GM23338 (cell line): ENCODE data around the gene COPE. TPM values are rescaled to one million over a fixed set of nuclear protein-coding genes. Genes with fewer than 3 reads are reported as not detected.
A peak's percentile ranks its signal among the peaks of the same experiment; 100 is the strongest.

Experiments
- ATAC-seq: fragments of 200-7000 bp; cut with Tn5 transposase; 3 replicates; pipeline ENCODE4 v1.9.1; 2020
- DNase-seq: peaks from one replicate; pipeline ENCODE4 v3.0.0-alpha.2; 2015; ENCODE audit warnings: low spot score
- H2AFZ ChIP-seq: fragments of 200-600 bp; sonication (generic); 2 replicates; pipeline ENCODE4 v1.8.0; 2016; ENCODE audit warnings: antibody characterized with exemption, mild to moderate bottlenecking, moderate library complexity
- H3F3A ChIP-seq: fragments of 200-600 bp; sonication (generic); replicated peaks from 2 replicates; pipeline ENCODE4 v1.8.0; 2017; ENCODE audit warnings: antibody characterized with exemption, mixed run types, low read depth
- H3K27ac ChIP-seq: fragments of 200-600 bp; sonication (generic); 2 replicates; pipeline ENCODE4 v1.6.1; 2016; ENCODE audit warnings: low read depth
- H3K27me3 ChIP-seq: fragments of 200-600 bp; sonication (generic); 2 replicates; pipeline ENCODE4 v1.8.0; 2016; ENCODE audit warnings: mild to moderate bottlenecking, mixed run types, moderate library complexity; ENCODE audit not compliant: insufficient read depth
- H3K36me3 ChIP-seq: fragments of 200-600 bp; sonication (generic); 2 replicates; pipeline ENCODE4 v1.8.0; 2016; ENCODE audit warnings: mild to moderate bottlenecking; ENCODE audit not compliant: insufficient read depth
- H3K4me1 ChIP-seq: fragments of 200-600 bp; sonication (generic); 2 replicates; pipeline ENCODE4 v1.8.0; 2016; ENCODE audit warnings: mild to moderate bottlenecking, moderate library complexity; ENCODE audit not compliant: insufficient read depth
- H3K4me2 ChIP-seq: fragments of 200-600 bp; sonication (generic); 2 replicates; pipeline ENCODE4 v1.7.1; 2017; ENCODE audit warnings: mixed run types
- H3K4me3 ChIP-seq: fragments of 200-600 bp; sonication (generic); 2 replicates; pipeline ENCODE4 v1.6.1; 2016; ENCODE audit warnings: mixed run types
- H3K79me2 ChIP-seq: fragments of 200-600 bp; sonication (generic); replicated peaks from 2 replicates; pipeline ENCODE4 v1.8.0; 2017; ENCODE audit warnings: mild to moderate bottlenecking; ENCODE audit not compliant: insufficient read depth
- H3K9me2 ChIP-seq: fragments of 200-600 bp; sonication (generic); 2 replicates; pipeline ENCODE4 v1.8.0; 2017; ENCODE audit not compliant: insufficient read depth
- H4K20me1 ChIP-seq: fragments of 200-600 bp; sonication (generic); replicated peaks from 2 replicates; pipeline ENCODE4 v1.8.0; 2017; ENCODE audit warnings: mild to moderate bottlenecking; ENCODE audit not compliant: insufficient read depth
- H3K27ac Mint-ChIP-seq: 2 replicates; pipeline ENCODE4 v1.8.0; 2020; ENCODE audit warnings: inconsistent platforms, mild to moderate bottlenecking, moderate library complexity, mixed read lengths
- H3K27me3 Mint-ChIP-seq: 3 replicates; pipeline ENCODE4 v1.8.0; 2022; ENCODE audit warnings: low read depth, mild to moderate bottlenecking, moderate library complexity, mixed read lengths, inconsistent platforms; ENCODE audit not compliant: insufficient read depth, poor library complexity
- H3K36me3 Mint-ChIP-seq: 3 replicates; pipeline ENCODE4 v1.8.0; 2021; ENCODE audit warnings: low read depth, mild to moderate bottlenecking, inconsistent platforms, moderate library complexity, mixed read lengths
- H3K4me1 Mint-ChIP-seq: 3 replicates; pipeline ENCODE4 v1.8.0; 2020; ENCODE audit warnings: mild to moderate bottlenecking, inconsistent platforms, mixed read lengths
- H3K4me3 Mint-ChIP-seq: 3 replicates; pipeline ENCODE4 v1.8.0; 2021; ENCODE audit warnings: moderate library complexity, mild to moderate bottlenecking, inconsistent platforms, mixed read lengths
- H3K9me3 Mint-ChIP-seq: 3 replicates; pipeline ENCODE4 v1.8.0; 2020; ENCODE audit warnings: moderate library complexity, mild to moderate bottlenecking, inconsistent platforms, mixed read lengths
- CREB1 ChIP-seq: fragments of 250-450 bp; sonication (Bioruptor Pico); IDR thresholded peaks from 2 replicates; pipeline ENCODE4 v1.5.0; 2020; ENCODE audit warnings: low read depth, mild to moderate bottlenecking, moderate library complexity
- ETS1 ChIP-seq: IDR thresholded peaks from 2 replicates; pipeline ENCODE4 v1.6.1; 2016; ENCODE audit warnings: antibody characterized with exemption
- EZH2 ChIP-seq: fragments of 200-600 bp; sonication (generic); IDR thresholded peaks from one replicate; pipeline ENCODE4 v1.8.0; 2017; ENCODE audit warnings: antibody characterized with exemption, mild to moderate bottlenecking, low read depth; ENCODE audit not compliant: unreplicated experiment
- EZH2phosphoT487 ChIP-seq: fragments of 200-600 bp; sonication (generic); IDR thresholded peaks from one replicate; pipeline ENCODE4 v1.8.1; 2018; ENCODE audit warnings: antibody characterized with exemption; ENCODE audit not compliant: unreplicated experiment
- JUNB ChIP-seq: IDR thresholded peaks from one replicate; pipeline ENCODE4 v1.6.1; 2016; ENCODE audit warnings: antibody characterized with exemption; ENCODE audit not compliant: unreplicated experiment
- NANOG ChIP-seq: IDR thresholded peaks from 2 replicates; pipeline ENCODE4 v1.6.1; 2016; ENCODE audit warnings: antibody characterized with exemption, borderline replicate concordance
- POLR2AphosphoS5 ChIP-seq: IDR thresholded peaks from 2 replicates; pipeline ENCODE4 v1.6.1; 2016; ENCODE audit warnings: antibody characterized with exemption, low read depth
- REST ChIP-seq: IDR thresholded peaks from one replicate; pipeline ENCODE4 v1.6.1; 2018; ENCODE audit warnings: antibody characterized with exemption; ENCODE audit not compliant: unreplicated experiment
- STAT1 ChIP-seq: IDR thresholded peaks from one replicate; pipeline ENCODE4 v1.6.1; 2016; ENCODE audit warnings: antibody characterized with exemption; ENCODE audit not compliant: unreplicated experiment
- ZNF114 ChIP-seq: fragments of 250-450 bp; sonication (Bioruptor Pico); IDR thresholded peaks from 2 replicates; pipeline ENCODE4 v1.5.0; 2020; ENCODE audit warnings: mild to moderate bottlenecking, moderate library complexity
- ZNF331 ChIP-seq: fragments of 250-450 bp; sonication (Bioruptor Pico); IDR thresholded peaks from 2 replicates; pipeline ENCODE4 v1.5.0; 2020; ENCODE audit warnings: low read depth, mild to moderate bottlenecking, moderate library complexity
- polyA plus RNA-seq: library from polyadenylated mRNA; unstranded; fragments of >200 nt; fragmentation: Nextera tagmentation; extraction: Ambion mirVana; gene quantifications from 2 replicates; pipeline ENCODE4 v1.2.1, GENCODE V29; 2016
- total RNA-seq: library from RNA; depleted of rRNA; stranded (reverse); fragments of >200 nt; shearing (Covaris generic); gene quantifications from 2 replicates; pipeline ENCODE4 v1.2.3, GENCODE V29; 2014
- TF ChIP-seq, protein P1 (sequence below): fragments of 250-450 bp; sonication (Bioruptor Pico); IDR thresholded peaks from 2 replicates; pipeline ENCODE4 v1.5.0; 2020; ENCODE audit warnings: mild to moderate bottlenecking, moderate library complexity
- TF ChIP-seq, protein P2 (sequence below), 2 experiments: fragments of 200-600 bp in 1 of 2; sonication (generic) in 1 of 2; conservative IDR thresholded peaks; 2 replicates each; pipeline versions ENCODE4 v1.5.1 to v1.6.1; 2016 to 2017; ENCODE audit warnings: antibody characterized with exemption in 2 of 2, low read depth in 2 of 2, mild to moderate bottlenecking in 2 of 2, moderate library complexity in 1 of 2

Gene COPE
- total and polyA plus RNA-seq, 2 experiments from 2014 or later, result 263 TPM

DNA sequence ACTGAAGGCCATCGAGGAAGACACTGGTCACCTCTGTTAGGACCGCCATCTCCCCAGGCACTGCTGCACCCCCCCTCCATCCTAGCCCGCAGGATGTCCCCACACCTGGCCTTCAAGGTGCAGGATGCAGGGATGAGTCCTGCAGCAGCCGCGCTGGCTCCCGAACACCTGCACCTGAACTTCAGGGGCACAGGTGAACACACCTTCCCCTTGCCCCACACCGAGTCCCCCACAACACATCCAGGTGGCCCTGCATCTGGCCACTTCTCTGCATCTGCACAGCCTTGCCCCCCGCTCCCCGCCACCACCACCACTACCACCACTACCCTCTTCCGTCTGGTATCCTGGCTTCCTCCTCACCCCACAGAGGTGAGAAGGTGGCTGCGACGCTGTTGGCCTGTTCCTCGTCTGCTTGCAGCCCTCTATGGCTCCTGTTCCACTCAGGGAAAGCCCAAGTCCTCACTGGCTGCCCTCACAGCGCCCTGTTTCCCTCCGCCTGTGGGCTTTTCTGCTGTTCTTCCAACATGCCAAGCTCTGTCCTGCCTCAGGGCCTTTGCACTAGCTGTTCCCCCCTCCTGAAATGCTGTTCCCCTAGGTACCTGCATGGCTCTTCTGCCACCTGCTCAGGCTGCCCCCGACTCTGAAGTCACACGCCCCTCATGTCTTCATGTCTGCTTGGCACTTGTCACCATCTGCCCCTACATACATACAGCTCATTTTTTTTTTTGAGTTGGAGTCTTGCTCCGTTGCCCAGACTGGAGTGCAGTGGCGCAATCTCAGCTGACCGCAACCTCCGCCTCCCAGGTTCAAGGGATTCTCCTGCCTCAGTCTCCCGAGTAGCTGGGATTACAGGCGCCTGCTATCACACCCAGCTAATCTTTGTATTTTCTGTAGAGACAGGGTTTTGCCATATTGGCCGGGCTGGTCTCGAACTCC lies 21.8 kb downstream of the COPE start:
- Histone ChIP-seq H3K27me3 (peaks cover 24% of the 10 kb centered on the region), H3K36me3 (no peaks in the 10 kb centered on the region), H3K27ac (no peak overlapping the region), H3K9me2 (no peaks in the 10 kb centered on the region), H4K20me1 (no peaks in the 10 kb centered on the region; the same call in none of the 2 replicates), H3F3A (peaks cover 2% of the 10 kb centered on the region; the same call in 1 of the 2 replicates), H3K79me2 (no peaks in the 10 kb centered on the region), H2AFZ (no peak overlapping the region), H3K4me2 (no peak overlapping the region), H3K4me1 (no peaks in the 10 kb centered on the region; the same call in 1 of the 2 replicates), H3K4me3 (no peak overlapping the region)
- no peak for DNase-seq
- Mint-ChIP-seq H3K27me3 (peaks cover 19% of the 10 kb centered on the region), H3K4me1 (no peaks in the 10 kb centered on the region), H3K9me3 (no peaks in the 10 kb centered on the region), H3K4me3 (peak overlapping the region; percentile 80), H3K27ac (no peak overlapping the region), H3K36me3 (peaks cover 12% of the 10 kb centered on the region)
- ATAC-seq, result no peak
- TF ChIP-seq, protein P1, sequence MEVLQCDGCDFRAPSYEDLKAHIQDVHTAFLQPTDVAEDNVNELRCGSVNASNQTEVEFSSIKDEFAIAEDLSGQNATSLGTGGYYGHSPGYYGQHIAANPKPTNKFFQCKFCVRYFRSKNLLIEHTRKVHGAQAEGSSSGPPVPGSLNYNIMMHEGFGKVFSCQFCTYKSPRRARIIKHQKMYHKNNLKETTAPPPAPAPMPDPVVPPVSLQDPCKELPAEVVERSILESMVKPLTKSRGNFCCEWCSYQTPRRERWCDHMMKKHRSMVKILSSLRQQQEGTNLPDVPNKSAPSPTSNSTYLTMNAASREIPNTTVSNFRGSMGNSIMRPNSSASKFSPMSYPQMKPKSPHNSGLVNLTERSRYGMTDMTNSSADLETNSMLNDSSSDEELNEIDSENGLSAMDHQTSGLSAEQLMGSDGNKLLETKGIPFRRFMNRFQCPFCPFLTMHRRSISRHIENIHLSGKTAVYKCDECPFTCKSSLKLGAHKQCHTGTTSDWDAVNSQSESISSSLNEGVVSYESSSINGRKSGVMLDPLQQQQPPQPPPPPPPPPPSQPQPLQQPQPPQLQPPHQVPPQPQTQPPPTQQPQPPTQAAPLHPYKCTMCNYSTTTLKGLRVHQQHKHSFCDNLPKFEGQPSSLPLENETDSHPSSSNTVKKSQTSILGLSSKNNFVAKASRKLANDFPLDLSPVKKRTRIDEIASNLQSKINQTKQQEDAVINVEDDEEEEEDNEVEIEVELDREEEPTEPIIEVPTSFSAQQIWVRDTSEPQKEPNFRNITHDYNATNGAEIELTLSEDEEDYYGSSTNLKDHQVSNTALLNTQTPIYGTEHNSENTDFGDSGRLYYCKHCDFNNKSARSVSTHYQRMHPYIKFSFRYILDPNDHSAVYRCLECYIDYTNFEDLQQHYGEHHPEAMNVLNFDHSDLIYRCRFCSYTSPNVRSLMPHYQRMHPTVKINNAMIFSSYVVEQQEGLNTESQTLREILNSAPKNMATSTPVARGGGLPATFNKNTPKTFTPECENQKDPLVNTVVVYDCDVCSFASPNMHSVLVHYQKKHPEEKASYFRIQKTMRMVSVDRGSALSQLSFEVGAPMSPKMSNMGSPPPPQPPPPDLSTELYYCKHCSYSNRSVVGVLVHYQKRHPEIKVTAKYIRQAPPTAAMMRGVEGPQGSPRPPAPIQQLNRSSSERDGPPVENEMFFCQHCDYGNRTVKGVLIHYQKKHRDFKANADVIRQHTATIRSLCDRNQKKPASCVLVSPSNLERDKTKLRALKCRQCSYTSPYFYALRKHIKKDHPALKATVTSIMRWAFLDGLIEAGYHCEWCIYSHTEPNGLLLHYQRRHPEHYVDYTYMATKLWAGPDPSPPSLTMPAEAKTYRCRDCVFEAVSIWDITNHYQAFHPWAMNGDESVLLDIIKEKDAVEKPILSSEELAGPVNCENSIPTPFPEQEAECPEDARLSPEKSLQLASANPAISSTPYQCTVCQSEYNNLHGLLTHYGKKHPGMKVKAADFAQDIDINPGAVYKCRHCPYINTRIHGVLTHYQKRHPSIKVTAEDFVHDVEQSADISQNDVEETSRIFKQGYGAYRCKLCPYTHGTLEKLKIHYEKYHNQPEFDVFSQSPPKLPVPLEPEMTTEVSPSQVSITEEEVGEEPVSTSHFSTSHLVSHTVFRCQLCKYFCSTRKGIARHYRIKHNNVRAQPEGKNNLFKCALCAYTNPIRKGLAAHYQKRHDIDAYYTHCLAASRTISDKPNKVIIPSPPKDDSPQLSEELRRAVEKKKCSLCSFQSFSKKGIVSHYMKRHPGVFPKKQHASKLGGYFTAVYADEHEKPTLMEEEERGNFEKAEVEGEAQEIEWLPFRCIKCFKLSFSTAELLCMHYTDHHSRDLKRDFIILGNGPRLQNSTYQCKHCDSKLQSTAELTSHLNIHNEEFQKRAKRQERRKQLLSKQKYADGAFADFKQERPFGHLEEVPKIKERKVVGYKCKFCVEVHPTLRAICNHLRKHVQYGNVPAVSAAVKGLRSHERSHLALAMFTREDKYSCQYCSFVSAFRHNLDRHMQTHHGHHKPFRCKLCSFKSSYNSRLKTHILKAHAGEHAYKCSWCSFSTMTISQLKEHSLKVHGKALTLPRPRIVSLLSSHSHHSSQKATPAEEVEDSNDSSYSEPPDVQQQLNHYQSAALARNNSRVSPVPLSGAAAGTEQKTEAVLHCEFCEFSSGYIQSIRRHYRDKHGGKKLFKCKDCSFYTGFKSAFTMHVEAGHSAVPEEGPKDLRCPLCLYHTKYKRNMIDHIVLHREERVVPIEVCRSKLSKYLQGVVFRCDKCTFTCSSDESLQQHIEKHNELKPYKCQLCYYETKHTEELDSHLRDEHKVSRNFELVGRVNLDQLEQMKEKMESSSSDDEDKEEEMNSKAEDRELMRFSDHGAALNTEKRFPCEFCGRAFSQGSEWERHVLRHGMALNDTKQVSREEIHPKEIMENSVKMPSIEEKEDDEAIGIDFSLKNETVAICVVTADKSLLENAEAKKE (CRISPR knock-in tag), result no peak
- no peak for TF ChIP-seq POLR2AphosphoS5
- TF ChIP-seq NANOG, result no peak
- no peak for TF ChIP-seq EZH2phosphoT487
- no peak for TF ChIP-seq CREB1
- no peak for TF ChIP-seq ETS1
- TF ChIP-seq EZH2, result no peak
- no peak for TF ChIP-seq ZNF114
- no peak for TF ChIP-seq ZNF331 (CRISPR knock-in tag)
- TF ChIP-seq REST, result no peak
- TF ChIP-seq, protein P2, sequence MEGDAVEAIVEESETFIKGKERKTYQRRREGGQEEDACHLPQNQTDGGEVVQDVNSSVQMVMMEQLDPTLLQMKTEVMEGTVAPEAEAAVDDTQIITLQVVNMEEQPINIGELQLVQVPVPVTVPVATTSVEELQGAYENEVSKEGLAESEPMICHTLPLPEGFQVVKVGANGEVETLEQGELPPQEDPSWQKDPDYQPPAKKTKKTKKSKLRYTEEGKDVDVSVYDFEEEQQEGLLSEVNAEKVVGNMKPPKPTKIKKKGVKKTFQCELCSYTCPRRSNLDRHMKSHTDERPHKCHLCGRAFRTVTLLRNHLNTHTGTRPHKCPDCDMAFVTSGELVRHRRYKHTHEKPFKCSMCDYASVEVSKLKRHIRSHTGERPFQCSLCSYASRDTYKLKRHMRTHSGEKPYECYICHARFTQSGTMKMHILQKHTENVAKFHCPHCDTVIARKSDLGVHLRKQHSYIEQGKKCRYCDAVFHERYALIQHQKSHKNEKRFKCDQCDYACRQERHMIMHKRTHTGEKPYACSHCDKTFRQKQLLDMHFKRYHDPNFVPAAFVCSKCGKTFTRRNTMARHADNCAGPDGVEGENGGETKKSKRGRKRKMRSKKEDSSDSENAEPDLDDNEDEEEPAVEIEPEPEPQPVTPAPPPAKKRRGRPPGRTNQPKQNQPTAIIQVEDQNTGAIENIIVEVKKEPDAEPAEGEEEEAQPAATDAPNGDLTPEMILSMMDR (conservative IDR thresholded peaks at IDR 0.05; ENCODE audit: low read depth in 2 of 2), result no peak
- no peak for TF ChIP-seq JUNB
- no peak for TF ChIP-seq STAT1
